ENCODE data around the gene POLR2H. TPM values are rescaled to one million over a fixed set of nuclear protein-coding genes. Genes with fewer than 3 reads are reported as not detected.
A peak's percentile ranks its signal among the peaks of the same experiment; 100 is the strongest.

POLR2H gene
- total and polyA plus RNA-seq, 2 donors (not counting 1 experiment from before 2014, with no cell fraction given): 60.4 to 106 TPM

DNA sequence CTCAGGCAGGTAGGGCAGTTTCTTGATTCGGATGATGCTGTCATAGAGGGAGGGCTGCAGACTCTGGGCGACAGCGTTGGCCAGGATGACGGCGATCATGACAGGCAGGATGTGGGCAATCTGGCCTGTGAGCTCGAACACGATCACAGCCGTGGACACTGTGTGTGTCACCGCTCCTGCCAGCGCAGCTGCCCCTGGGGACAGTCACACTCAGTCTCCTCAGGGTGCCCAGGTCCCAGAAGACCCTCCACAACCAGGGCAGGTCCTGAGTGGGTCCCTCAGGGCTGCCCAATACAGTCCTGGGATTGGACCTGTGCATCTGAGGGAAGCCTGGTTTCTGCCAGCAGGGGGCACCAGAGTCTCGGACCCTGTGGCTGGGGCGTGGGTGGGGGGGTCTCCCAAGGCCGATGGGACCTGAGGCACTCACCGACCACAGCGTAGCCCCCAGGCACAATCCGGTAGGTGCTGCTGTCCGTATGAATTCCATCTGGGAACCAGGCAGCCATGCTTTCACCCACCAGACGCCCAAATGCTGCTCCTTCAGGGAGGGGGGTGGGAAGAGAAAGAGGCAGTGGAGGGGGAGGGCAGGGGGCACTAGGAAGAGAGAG lies 7.3 kb upstream of the POLR2H start:
- DNase-seq (peak; percentile 74), ATAC-seq (ENCODE audit: low read depth) (peak; percentile 79)
- TF ChIP-seq, protein P1, sequence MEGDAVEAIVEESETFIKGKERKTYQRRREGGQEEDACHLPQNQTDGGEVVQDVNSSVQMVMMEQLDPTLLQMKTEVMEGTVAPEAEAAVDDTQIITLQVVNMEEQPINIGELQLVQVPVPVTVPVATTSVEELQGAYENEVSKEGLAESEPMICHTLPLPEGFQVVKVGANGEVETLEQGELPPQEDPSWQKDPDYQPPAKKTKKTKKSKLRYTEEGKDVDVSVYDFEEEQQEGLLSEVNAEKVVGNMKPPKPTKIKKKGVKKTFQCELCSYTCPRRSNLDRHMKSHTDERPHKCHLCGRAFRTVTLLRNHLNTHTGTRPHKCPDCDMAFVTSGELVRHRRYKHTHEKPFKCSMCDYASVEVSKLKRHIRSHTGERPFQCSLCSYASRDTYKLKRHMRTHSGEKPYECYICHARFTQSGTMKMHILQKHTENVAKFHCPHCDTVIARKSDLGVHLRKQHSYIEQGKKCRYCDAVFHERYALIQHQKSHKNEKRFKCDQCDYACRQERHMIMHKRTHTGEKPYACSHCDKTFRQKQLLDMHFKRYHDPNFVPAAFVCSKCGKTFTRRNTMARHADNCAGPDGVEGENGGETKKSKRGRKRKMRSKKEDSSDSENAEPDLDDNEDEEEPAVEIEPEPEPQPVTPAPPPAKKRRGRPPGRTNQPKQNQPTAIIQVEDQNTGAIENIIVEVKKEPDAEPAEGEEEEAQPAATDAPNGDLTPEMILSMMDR (IDR thresholded peaks at IDR 0.05): peak; percentile 73
- no peak for TF ChIP-seq EZH2 (IDR thresholded peaks at IDR 0.05; ENCODE audit: borderline replicate concordance, insufficient read depth, low read depth, low read length, poor library complexity, severe bottlenecking)
- WGBS (ENCODE audit: insufficient coverage): 54% methylated on average over 16 of the region's 18 CpGs
- POLR2A ChIA-PET: interaction anchor here (0.6 kb wide), 1 partner anchor 8 kb away, joined by 11 read pairs; no protein-coding TSS in a partner anchor
- H2AFZ ChIP-seq (ENCODE audit: insufficient read depth, low read depth, low read length, poor library complexity, severe bottlenecking): no peak overlapping the region
- no peaks in the 10 kb centered on the region for H3K9me3 ChIP-seq (ENCODE audit: control extremely low read depth in 1 of 3, control insufficient read depth in 2 of 3, insufficient read depth in 1 of 3, low read length in 2 of 3)
- H3K4me1 Mint-ChIP-seq: no peaks in the 10 kb centered on the region
- CTCF ChIA-PET: interaction anchor here (0.8 to 5.2 kb wide), 12 partner anchors 8 to 190 kb away, joined by 3 to 76 read pairs (median 3); partner anchors contain the start of gene FAM131A
- H3K4me3 ChIP-seq (ENCODE audit: control extremely low read depth in 1 of 5, extremely low read depth in 1 of 5, insufficient read depth in 1 of 5, low read depth in 2 of 5, low read length in 4 of 5): no peak overlapping the region
- no peak overlapping the region for H3K27ac Mint-ChIP-seq
- no peaks in the 10 kb centered on the region for H3K27me3 ChIP-seq (replicated peaks in 1 of 4; ENCODE audit: control extremely low read depth in 1 of 4, control insufficient read depth in 3 of 4, insufficient read depth in 4 of 4, low read length in 3 of 4)
- intact Hi-C loops (cut with micrococcal nuclease): loop anchor here (1.0 kb wide), 1 partner anchor 159 kb away; no protein-coding TSS in a partner anchor
- H3K36me3 ChIP-seq (replicated peaks in 1 of 2; ENCODE audit: control extremely low read depth in 1 of 2, control insufficient read depth in 1 of 2, extremely low read depth in 1 of 2, insufficient read depth in 2 of 2, low read length in 1 of 2): no peaks in the 10 kb centered on the region
- no peak overlapping the region for H3K9ac ChIP-seq (ENCODE audit: low read length)
- H3K9me3 Mint-ChIP-seq (ENCODE audit: insufficient read depth): no peaks in the 10 kb centered on the region
- no peak overlapping the region for H3K27ac ChIP-seq (ENCODE audit: low read length in 2 of 2)
- H3K79me2 ChIP-seq (ENCODE audit: control insufficient read depth, insufficient read depth, low read length): no peaks in the 10 kb centered on the region
- no peaks in the 10 kb centered on the region for H4K20me1 ChIP-seq (ENCODE audit: control insufficient read depth, insufficient read depth, low read length, poor library complexity, severe bottlenecking)
- no peak overlapping the region for H3K4me3 Mint-ChIP-seq
- H3K4me1 ChIP-seq (ENCODE audit: control insufficient read depth in 2 of 2, insufficient read depth in 2 of 2, low read length in 2 of 2): peaks cover 0 to 8% of the 10 kb centered on the region in 2 donors
- peak overlapping the region; percentile 44 for H3K4me2 ChIP-seq (replicated peaks; ENCODE audit: low read depth, low read length, poor library complexity, severe bottlenecking)
- H3K27me3 Mint-ChIP-seq: no peaks in the 10 kb centered on the region

DNA sequence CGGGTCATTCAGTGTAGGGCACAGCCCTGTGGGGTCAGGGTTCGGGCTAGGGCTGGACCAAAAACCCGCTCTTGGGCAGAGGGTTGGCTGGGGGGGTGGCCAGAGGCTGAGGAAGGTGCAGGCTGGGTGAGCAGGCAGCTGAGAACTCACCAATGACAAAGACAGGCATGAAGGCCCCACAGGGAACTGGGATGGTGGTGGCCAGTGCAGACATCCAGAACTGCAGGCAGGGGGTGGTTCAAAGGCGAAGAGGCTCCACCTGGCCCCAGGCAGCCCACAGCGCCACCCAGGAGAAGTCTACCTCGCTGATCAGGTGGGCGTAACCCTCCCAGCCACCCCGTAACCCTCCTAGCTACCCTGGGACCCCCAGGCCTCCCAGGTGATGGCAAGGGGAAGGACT lies 6.8 kb upstream of the POLR2H start:
- Histone ChIP-seq H3K4me1 (ENCODE audit: control insufficient read depth in 2 of 2, insufficient read depth in 2 of 2, low read length in 2 of 2) (peaks cover 0 to 8% of the 10 kb centered on the region in 2 donors), H4K20me1 (ENCODE audit: control insufficient read depth, insufficient read depth, low read length, poor library complexity, severe bottlenecking) (no peaks in the 10 kb centered on the region), H3K36me3 (replicated peaks in 1 of 2; ENCODE audit: control extremely low read depth in 1 of 2, control insufficient read depth in 1 of 2, extremely low read depth in 1 of 2, insufficient read depth in 2 of 2, low read length in 1 of 2) (no peaks in the 10 kb centered on the region), H3K4me3 (ENCODE audit: control extremely low read depth in 1 of 5, extremely low read depth in 1 of 5, insufficient read depth in 1 of 5, low read depth in 2 of 5, low read length in 4 of 5) (no peak overlapping the region), H2AFZ (ENCODE audit: insufficient read depth, low read depth, low read length, poor library complexity, severe bottlenecking) (no peak overlapping the region), H3K79me2 (ENCODE audit: control insufficient read depth, insufficient read depth, low read length) (no peaks in the 10 kb centered on the region), H3K9ac (ENCODE audit: low read length) (no peak overlapping the region), H3K27me3 (replicated peaks in 1 of 4; ENCODE audit: control extremely low read depth in 1 of 4, control insufficient read depth in 3 of 4, insufficient read depth in 4 of 4, low read length in 3 of 4) (no peaks in the 10 kb centered on the region), H3K27ac (ENCODE audit: low read length in 2 of 2) (no peak overlapping the region), H3K4me2 (replicated peaks; ENCODE audit: low read depth, low read length, poor library complexity, severe bottlenecking) (peak overlapping the region; percentile 44), H3K9me3 (ENCODE audit: control extremely low read depth in 1 of 3, control insufficient read depth in 2 of 3, insufficient read depth in 1 of 3, low read length in 2 of 3) (no peaks in the 10 kb centered on the region)
- intact Hi-C loops (cut with micrococcal nuclease): loop anchor here (1.0 kb wide), 1 partner anchor 159 kb away; no protein-coding TSS in a partner anchor
- Mint-ChIP-seq H3K27me3 (no peaks in the 10 kb centered on the region), H3K4me3 (no peak overlapping the region), H3K4me1 (no peaks in the 10 kb centered on the region), H3K27ac (no peak overlapping the region), H3K9me3 (ENCODE audit: insufficient read depth) (no peaks in the 10 kb centered on the region)
- ATAC-seq (ENCODE audit: low read depth): no peak
- ChIA-PET POLR2A (no interaction called here), CTCF (interaction anchor here (2.0 to 5.2 kb wide), 3 partner anchors 17 to 186 kb away, joined by 10 to 76 read pairs (median 20); no protein-coding TSS in a partner anchor)
- no peak for DNase-seq
- TF ChIP-seq EZH2 (IDR thresholded peaks at IDR 0.05; ENCODE audit: borderline replicate concordance, insufficient read depth, low read depth, low read length, poor library complexity, severe bottlenecking): no peak
- TF ChIP-seq, protein P1 (IDR thresholded peaks at IDR 0.05): no peak
- 83% methylated on average over 6 of the region's 8 CpGs for WGBS (ENCODE audit: insufficient coverage)
